Measurements from ENCODE around the gene RPL5.

The RPL5 gene

DNA sequence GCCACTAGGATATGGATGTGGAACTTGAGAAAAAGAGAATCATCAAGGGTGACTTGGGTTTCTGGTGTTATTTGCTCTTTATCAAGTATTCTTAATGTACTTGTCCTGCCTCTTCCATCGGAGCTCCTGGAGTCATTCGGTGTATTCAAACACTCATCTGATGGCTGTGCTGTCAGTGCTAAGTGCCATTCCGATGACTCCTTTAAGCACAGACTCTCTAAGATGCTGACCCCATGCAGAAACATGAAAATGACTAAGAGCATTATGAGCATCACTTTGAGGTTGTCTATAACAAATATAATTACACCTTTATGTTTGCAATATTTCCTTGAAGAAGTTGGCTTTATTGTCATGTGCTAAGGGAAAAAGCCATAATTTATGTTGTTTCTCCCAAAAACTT is 11.3 kb upstream of the RPL5 start:
- DNase-seq, result no peak

DNA sequence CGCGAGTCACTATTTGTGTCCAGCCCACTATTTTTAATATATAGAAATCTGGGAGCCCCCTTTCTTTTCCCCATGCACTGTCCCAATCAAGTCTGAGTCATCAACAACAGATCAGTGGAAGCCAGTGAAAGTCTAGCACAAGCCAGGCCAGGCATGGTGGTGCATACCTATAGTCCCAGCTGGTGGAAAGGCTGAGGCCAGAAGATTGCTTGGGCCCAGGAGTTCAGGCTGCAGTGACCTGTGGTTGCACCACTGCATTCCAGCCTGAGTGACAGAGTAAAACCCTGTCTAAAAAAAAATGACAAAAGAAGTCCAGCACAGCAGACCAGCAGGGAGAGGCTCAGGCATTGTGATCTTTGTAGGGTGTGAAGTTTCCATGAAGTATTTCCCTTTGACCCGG is 9.0 kb upstream of the RPL5 start:
- no peak for DNase-seq

DNA sequence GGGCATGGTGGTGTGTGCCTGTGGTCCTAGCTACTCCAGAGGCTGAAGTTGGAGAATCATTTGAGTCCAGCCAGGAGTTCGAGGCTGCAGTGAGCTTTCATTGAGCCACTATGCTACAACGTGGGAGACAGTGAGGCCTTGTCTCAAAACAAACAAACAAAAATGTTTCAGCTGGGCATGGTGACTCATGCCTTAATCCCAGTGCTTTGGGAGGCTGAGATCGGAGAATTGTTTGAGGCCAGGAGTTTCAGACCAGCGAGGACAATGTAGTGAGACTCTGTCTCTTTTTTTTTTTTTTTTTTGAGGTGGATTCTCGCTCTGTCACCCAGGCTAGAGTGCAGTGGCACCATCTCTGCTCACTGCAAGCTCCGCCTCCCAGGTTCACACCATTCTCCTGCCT is 5.0 kb upstream of the RPL5 start:
- no peak for DNase-seq

DNA sequence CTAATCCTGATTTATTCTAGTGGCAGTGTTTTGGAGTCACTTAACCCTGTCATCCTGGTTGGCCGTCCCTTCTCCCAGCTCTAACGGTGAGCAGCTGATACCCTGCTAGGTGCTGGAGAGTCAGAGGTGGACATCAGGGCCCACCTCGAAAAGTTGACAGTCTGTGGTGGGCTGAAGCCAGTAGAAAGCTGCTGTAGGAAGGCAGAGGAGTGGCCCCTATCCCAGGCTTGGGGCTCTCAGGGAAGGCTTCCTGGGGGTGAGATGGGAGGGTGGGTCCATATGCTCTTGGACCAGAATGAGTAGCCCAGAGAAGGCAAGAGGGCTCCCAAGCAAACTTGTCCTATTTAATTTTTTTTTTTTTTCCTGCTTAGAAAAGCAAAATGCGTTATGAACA is 475 bp upstream of the RPL5 start:
- DNase-seq, result no peak

DNA sequence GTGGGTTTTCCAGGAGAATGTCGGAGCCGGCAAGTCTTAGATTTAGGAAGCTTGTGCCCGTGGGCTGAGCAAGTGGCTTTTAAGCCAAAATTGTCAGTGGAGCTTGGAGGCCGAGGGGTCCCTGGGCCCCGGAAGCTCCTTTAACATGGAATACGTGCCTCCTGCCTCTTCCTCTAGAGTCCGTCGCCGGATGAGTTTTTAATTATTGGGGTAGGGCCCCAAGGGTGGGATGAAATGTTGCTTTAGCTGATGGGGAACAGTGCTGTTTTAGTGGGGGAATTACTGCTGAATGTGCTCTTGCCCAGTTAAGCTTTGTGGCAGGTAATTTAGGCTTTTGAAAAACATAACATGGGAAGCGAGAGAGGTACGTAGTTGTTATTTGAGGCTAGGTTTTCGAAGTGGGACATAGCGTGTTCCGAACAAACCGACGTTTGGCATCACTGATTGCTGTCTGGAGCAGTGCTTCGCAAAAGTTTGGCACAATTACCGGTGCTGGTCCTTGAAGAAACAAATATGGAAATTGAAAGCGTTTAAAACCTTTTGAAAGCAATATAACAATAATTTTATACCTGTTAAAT is 786 bp downstream of the RPL5 start:
- no peak for DNase-seq

DNA sequence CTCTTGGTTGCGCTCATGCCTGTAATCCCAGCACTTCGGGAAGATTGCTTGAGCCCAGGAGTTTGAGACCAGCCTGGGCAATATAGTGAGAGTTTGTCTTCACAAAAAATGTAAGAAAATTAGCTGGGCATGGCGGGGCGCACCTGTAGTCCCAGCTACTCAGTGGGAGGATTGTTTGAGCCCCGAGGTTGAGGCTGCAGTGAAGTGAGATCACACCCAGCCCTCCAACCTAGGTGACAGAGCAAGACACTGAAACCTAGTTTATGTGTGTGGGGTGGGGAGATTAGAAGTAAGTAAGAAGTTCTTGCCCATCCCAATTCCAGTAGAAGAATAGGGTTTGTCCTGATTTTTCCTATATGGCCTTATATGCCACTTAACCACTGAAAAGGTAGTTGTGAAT is 2.0 kb downstream of the RPL5 start:
- no peak for DNase-seq

DNA sequence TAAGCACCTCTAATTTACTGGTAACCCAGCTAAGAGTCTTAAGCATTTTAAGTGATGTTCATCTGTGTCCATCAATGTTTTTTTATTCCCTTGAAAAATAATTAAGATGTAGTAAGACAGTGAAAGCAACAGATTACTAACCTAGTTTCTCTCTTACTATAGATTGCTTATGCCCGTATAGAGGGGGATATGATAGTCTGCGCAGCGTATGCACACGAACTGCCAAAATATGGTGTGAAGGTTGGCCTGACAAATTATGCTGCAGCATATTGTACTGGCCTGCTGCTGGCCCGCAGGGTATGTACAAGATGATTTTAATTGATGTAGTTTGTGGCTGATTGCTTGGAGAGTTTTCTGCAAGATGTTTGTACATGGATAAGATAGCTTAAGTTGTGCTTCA is 2.8 kb downstream of the RPL5 start:
- no peak for DNase-seq

DNA sequence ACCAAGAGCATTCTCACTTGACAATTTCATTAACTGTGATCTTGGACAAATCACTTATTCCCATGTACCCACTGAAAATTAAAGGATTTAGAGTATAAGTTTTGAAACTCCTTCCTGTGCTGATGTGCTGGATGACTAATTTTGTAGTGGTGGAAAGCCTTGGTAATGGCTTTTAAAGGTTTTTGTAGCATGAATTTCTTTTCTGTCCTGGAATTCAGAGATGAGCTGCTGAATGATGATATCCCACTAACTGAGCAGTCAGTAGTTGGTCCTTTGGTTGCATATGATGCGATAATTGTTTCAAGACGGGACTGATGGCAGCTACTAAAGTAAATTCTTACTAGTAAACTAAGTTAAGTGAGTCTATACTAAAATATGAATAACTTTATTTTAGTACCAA is 5.2 kb downstream of the RPL5 start:
- no peak for DNase-seq

DNA sequence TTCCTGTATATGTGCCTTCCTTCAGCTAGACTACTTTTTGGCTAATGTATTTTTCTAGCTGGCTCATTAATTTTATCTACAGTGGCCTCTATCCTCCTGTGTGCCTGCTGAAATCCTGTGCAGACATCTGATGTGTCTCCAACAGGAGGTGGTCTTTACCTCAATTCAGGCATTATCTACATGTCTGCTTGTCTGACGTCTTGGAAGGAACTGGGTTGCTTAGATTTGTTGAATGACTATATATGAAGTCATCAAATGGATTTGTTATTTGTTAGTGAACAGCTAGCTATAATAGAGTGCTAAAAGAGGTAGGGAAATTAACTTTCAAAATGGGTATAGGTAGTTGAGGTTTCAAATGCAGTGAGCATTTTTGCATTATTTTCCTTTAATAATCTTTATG is 6.7 kb downstream of the RPL5 start:
- no peak for DNase-seq

DNA sequence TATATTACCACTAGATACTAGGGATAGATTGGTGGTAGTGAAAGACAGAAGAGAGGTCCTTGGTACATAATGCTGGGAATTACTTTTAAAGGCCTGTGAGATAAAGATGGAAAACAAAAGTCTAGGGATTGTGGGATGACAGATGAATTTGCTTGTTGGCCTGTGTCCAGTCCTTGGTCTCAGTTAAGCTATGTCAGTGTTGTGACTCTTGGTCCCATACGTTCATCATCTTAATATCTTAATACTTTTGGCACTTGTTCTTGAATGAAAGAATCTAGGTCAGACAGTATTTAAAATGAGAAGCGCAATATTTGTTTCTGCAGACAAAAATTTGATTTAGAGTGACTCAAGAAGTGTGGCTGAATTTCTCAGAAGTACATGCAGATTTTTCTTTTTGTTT is 7.6 kb downstream of the RPL5 start:
- no peak for DNase-seq

DNA sequence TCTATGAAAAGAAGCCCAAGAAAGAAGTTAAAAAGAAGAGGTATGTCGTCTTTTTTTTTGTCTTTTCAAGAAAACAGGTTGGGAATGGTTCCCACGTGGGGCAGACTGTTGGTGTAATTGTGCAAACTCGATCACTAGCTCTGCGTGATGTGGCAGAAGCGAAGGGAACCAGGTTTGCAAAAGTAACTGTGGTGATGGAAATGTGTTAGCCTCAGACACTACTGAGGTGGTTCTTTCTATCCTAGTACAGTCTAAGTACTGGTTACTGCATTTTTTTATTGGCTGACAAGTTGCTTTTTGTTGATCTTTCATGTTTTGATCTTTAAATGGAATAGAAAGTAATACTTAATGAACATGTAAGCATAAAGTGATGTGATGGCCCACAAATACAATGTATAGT is 8.8 kb downstream of the RPL5 start:
- DNase-seq, result no peak

DNA sequence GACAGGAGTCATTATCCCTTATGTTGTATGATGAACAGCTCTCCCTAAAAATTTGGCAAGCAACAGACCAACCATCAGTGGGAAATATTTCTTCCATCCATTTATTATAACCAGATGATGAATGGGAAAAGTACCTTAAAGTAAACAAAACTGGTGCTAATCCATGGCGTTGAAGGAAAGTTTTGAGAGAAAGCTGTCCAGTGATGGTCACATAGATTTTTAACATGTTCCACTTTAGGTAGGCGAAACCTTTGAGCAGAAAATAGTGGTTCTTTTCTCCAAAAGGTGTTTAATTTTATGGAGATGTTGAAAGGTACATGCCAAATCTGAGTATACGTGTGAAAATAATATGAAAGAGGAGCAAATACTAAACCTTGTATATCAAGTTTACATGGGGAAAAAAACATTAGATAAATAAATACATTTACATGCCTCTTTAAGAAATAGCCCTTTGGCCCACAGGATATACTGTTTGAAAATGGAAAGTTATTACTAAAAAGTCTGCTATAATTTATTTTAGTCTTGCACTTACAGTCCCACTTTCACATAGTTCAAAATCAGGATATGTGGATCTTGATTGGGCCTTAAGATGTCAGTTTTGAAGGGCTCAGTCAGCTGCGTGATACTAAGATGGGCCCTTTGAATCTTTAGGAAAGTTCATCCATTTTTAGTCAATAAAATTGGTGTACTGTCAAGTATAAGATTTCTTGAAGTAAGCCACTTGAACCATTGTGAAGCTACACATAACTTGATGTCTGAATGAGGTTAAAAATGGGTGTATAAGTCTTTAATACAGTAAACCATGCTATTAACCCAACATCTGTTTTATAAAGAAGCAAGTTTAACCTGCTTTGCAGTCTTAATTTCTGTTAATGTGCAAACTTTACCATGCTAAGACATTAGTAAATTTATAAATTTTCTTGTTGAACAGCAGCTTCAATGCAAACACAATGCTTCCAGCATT is 10.5 kb downstream of the RPL5 start:
- DNase-seq, result no peak

DNA sequence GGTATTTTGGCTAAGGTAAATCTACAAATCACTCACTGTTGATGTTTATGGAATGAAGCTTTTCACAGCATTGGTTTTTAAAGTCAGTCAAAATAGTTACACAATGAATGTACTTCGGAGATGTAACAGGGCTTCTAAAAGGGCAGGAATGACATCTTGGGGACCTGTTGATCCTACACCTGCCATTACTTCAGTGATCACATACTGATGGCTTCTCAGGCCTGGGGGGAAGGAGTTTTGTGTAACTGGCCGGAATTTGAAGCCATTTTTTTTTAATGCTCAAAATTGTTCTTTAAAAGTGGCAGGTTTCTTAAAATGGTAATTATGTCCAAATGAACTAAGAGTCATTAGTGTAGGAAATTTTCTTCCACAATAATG is 11.2 kb downstream of the RPL5 start:
- no peak for DNase-seq

DNA sequence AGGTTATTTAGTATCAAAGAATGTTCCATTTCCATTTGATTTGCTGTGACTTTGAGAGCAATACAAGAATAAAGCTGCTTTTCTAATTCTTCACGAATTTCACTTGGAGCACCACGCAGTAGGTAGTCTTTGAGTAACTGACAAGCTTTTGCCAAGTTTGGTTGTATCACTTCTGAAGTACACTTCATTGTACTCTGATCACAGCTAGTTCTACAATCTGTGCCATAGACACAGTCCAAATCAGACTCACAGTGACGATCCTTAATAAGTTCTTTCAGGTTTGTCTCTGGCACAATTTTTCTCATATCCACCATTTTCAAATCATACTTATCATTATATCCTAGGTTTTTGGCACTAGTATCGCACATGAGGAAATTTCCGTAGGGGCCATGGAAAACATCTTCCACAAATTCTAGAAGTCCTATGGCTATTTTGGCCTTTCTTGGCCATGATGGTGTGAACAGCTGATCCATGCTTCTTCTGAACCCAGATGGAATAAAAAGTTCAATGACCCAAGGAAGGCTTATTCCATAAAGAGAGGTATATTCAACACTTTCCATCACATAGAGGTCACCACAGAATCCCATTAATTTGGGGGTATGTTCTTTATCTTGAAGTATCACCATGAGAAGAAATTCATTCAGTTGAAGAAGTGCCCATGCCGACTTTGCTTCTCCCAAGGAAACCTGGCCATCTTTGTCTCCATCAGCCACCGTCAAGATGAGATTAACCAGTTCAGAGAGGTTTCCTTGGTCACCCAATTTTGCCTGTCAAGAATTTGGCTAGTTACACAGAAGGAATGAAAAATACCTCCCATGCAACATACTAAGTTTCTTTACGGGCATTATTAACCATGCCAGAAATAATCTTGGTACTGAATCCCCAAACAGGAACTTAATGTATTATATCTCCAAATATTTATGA is 11.9 kb downstream of the RPL5 start:
- no peak for DNase-seq

DNA sequence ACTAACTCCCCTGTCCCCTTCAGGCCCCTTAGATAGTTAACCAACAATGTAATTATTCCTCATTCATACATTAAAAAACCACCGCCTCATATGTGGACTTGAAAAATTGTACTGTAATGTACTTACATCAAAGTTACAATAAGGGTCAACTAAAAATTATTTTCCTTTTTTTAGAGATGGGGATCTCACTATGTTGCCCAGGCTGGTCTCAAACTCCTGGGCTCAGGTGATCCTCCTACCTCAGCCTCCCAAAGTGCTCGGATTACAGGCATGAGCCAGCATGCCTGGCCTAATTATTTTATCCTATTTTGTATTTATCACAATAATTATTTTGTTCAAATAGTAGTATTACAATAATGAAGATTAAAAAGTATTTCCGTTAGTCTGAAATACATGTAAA is 12.6 kb downstream of the RPL5 start:
- no peak for DNase-seq

DNA sequence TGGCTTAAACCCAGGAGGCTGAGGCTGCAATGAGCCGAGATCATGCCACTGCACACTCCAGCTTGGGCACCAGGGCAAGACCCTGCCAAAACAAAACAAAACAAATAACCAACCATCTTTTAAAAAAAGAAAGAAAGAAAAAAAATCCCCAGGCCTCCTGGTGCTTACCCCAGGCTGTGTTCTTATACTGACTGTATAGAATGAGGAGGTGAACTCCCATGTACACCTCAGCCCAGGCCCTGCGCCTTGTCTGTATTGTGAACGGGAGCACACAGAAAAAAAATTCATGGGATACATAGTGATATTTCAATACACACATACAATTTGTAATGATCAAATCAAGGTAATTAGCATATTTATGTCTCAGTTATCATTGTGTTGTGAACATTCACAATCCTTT is 14.1 kb downstream of the RPL5 start:
- no peak for DNase-seq

DNA sequence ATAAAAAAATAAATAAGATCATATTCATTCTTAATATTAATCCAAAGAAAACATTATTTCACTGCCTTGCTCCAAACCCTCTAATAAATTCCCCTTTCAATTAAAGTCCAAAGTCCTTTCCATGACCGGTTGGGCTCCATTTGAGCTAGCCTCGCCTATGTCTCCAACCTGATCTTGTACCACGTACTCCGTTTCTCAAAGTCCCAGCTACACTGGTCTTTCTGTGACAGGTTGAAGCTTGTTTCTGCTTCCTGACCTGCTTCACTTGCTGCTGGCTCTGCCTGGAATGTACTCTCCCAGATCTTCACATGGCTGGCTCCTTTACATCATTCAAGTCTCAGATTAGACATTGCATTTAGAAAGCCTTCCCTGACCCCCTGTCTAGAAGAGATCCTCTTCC is 16.4 kb downstream of the RPL5 start:
- no peak for DNase-seq

DNA sequence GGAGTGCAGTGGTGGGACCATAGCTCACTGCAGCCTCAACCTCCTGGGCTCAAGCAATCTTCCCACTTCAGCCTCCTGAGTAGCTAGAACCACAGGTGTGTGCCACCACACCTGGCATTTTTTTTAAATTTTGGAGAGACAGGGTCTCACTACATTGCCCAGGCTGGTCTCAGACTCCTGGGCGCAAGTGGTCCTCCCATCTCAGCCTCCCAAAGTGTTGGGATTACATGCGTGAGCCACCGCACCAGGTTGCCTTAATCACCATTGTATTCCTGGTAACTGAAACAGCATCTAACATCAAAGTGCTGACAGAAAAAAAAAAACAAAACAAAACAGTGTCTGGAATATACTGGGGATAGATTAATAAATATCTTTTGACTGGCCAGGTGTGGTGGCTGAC is 18.2 kb downstream of the RPL5 start:
- DNase-seq, result no peak

DNA sequence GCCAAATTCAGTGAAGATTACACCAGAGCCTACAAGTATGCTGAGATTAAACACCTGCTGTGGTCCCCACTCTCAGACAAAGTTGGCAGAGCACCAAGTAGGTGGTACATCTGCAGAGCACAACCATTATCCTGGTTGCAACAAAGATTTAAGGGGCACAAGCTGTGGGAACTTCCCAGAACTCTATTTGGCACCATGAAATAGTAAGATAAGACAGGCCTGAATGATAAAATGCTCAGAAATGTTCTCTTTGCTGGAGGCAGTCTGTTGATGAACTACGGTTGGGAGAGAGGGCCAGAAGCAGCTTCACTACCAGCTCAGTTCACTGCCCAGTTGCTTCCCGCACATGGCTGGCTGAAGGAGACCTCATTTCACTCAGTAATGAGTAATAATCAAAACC is 19.9 kb downstream of the RPL5 start:
- no peak for DNase-seq

DNA sequence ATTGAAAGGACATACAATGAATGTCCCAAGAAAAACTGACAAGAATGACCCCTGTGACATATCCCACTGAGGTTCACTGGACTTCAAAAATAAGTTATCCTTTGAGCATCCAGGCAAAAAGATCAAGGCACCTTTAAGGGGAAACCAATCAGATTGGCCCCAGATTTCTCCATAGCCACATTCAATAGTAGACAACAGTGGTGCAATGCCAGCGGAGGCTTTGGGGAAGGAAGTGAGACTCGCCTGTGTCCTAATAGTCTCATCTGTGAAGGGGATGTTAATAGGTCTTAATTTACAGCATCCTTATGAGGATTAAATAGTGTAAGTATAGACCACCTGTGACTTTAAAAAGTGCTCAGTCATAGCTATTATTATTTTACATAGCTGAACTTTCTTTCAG is 21.5 kb downstream of the RPL5 start:
- DNase-seq, result no peak

DNA sequence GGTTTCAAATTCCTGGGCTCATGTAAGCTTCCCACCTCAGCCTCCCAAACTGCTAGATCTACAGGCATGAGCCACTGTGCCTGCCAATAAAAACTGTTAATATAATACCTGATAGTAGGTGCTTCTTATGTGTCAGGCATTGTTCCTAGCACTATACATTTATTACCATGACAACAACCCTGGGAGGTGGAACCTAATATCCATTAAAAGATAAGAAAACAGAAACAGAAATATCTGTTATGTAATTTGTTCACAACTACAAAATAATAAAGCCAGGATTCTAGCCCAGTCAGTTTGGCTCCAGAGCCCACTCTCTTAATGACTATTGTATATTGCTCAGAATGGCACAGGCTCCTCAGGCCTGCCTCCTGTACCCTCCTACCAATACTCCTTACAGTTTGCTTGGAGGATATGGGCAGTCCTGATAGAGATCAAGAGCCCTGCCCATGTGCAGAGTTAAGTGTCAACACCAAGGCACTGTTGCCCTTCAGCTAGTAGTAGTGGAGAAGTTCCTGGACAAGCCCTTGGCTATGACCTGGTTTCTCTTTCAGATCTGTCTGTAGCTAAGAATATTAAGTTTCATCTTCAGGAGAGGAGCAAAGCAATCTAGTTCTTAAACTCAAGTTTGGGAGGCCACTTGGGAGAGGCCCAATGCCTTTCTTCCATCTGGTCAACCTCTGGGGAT is 22.4 kb downstream of the RPL5 start:
- DNase-seq, result no peak

DNA sequence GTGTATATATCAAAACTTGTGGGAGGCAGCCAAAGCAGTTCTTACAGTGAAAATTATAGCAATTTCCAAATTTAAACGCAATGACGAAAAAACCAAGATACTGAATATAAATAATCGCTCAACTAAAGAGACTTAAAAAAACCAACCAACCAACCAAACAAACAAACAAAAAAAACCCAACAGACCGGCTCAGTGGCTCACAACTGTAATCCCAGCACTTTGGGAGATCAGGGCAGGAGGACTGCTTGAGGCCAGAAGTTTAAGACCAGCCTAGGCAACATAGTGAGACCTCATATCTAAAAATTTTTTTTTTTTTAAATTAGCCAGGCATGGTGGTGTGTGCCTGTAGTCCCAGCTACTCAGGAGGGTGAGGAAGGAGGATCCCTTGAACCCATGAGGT is 23.4 kb downstream of the RPL5 start:
- DNase-seq, result no peak

DNA sequence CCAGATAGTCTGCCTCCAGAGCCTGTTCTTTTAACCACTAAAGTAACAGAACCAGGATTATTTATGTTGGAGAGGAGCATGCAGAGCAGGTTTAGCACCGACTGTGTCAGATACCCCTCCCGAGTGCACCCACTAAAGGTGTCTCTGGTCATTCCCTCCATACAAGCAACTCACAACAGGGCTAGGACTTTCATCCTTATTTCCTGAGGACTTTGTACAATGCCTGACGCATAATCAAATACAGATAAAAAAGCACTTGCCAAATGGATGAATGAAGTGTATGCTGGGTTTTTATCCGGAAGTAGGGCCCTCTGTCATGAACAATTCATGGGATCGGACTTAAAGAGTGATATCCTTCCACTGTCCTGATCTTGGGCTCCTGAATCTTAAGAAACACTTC is 26.0 kb downstream of the RPL5 start:
- DNase-seq, result no peak

Measured in amniotic stem cell (primary cell).